Skeletal muscle satellite cell (primary cell): ENCODE results near the gene NPPC.

Experiments used
- H3K27me3 ChIP-seq: 2 replicates; pipeline ENCODE4 v1.7.0; 2013; ENCODE audit warnings: low read length; ENCODE audit not compliant: control insufficient read depth, insufficient read depth
- H3K36me3 ChIP-seq: 2 replicates; pipeline ENCODE4 v1.7.0; 2013; ENCODE audit warnings: mild to moderate bottlenecking, control low read depth, low read length; ENCODE audit not compliant: insufficient read depth
- H3K4me1 ChIP-seq: 2 replicates; pipeline ENCODE4 v1.7.0; 2013; ENCODE audit warnings: low read length; ENCODE audit not compliant: control insufficient read depth, insufficient read depth
- H3K4me2 ChIP-seq: 2 replicates; pipeline ENCODE4 v1.7.0; 2013; ENCODE audit warnings: mild to moderate bottlenecking, low read length
- H3K4me3 ChIP-seq: 2 replicates; pipeline ENCODE4 v1.7.0; 2013; ENCODE audit warnings: low read length
- H3K9ac ChIP-seq: 2 replicates; pipeline ENCODE4 v1.7.0; 2013; ENCODE audit warnings: mild to moderate bottlenecking, low read depth, low read length, moderate library complexity
- H3K9me3 ChIP-seq: replicated peaks from 2 replicates; pipeline ENCODE4 v1.7.0; 2013; ENCODE audit warnings: mild to moderate bottlenecking, control low read depth, low read length

Gene NPPC

GRCh38 chr2:231934441-231935206 lies 8.4 kb upstream of the NPPC start:
- Histone ChIP-seq H3K9ac (no peak overlapping the region), H3K27me3 (peaks cover 58% of the 10 kb centered on the region), H3K9me3 (peaks cover 2% of the 10 kb centered on the region), H3K36me3 (no peaks in the 10 kb centered on the region), H3K4me1 (peaks cover 4% of the 10 kb centered on the region), H3K4me2 (peak overlapping the region; percentile 8), H3K4me3 (no peak overlapping the region)

DNA sequence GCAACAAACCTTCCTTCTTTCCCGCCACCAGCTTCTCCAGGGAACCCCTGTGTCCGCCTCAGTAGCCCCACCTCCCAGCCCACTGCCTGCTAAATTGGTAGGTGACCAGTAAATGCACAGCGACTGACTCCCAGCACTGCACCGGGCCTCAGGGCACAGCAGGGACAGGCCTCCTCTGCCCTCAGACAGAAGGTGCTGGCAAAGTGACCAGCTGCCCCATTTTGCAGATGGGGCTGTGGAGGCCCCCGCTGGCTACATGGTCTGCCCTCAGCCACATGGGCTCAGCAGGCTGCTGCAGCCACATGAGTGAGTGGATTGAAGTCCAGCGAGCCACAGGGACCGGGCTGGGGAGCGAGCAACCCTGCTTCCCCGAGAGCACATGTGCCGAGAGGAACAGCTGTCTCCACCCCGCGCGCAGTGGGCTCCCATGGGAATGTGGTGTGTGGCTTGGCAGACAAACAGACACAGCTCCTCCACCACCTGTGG lies 7.8 kb upstream of the NPPC start:
- peaks cover 4% of the 10 kb centered on the region for H3K4me1 ChIP-seq
- H3K9ac ChIP-seq: no peak overlapping the region
- H3K36me3 ChIP-seq: no peaks in the 10 kb centered on the region
- H3K4me3 ChIP-seq: no peak overlapping the region
- H3K27me3 ChIP-seq: peaks cover 65% of the 10 kb centered on the region
- peak overlapping the region; percentile 8 for H3K4me2 ChIP-seq
- H3K9me3 ChIP-seq: peaks cover 2% of the 10 kb centered on the region

- no peaks in the 10 kb centered on the region for H3K36me3 ChIP-seq
- H3K9me3 ChIP-seq: peaks cover 2% of the 10 kb centered on the region
- peaks cover 4% of the 10 kb centered on the region for H3K4me1 ChIP-seq
- peaks cover 65% of the 10 kb centered on the region for H3K27me3 ChIP-seq
- H3K9ac ChIP-seq: no peak overlapping the region
- H3K4me2 ChIP-seq: no peak overlapping the region
- no peak overlapping the region for H3K4me3 ChIP-seq
These were observed 7.1 kb upstream of the NPPC start for GRCh38 chr2:231932985-231933915.

GRCh38 chr2:231932711-231932970 lies 6.4 kb upstream of the NPPC start:
- Histone ChIP-seq H3K27me3 (peaks cover 71% of the 10 kb centered on the region), H3K9me3 (peaks cover 2% of the 10 kb centered on the region), H3K36me3 (no peaks in the 10 kb centered on the region), H3K4me2 (no peak overlapping the region), H3K4me1 (peaks cover 4% of the 10 kb centered on the region), H3K4me3 (no peak overlapping the region), H3K9ac (no peak overlapping the region)

DNA sequence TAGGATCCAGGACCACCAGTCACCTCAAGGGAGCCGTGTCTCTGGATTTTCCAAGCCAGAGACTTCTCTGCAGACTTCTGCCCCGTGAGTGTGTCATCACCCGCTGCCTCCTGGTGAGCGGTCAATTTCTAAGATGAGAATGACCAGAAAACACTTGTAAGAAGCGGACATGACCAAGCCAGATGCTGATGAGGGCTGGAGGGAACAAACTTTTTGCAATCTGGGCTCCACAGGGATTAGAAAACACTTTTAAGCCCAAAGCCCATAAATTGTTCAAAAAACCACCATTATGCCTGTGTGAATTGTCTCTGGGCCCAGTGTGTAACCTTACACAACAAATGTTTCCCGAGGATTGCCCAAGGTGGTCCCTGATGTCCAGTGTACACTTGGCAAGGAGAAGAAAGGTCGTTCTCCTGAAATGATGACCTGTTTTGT lies 5.3 kb upstream of the NPPC start:
- peaks cover 2% of the 10 kb centered on the region for H3K9me3 ChIP-seq
- H3K36me3 ChIP-seq: no peaks in the 10 kb centered on the region
- H3K9ac ChIP-seq: no peak overlapping the region
- H3K4me3 ChIP-seq: no peak overlapping the region
- H3K4me2 ChIP-seq: no peak overlapping the region
- H3K4me1 ChIP-seq: peaks cover 9% of the 10 kb centered on the region
- peaks cover 80% of the 10 kb centered on the region for H3K27me3 ChIP-seq

DNA sequence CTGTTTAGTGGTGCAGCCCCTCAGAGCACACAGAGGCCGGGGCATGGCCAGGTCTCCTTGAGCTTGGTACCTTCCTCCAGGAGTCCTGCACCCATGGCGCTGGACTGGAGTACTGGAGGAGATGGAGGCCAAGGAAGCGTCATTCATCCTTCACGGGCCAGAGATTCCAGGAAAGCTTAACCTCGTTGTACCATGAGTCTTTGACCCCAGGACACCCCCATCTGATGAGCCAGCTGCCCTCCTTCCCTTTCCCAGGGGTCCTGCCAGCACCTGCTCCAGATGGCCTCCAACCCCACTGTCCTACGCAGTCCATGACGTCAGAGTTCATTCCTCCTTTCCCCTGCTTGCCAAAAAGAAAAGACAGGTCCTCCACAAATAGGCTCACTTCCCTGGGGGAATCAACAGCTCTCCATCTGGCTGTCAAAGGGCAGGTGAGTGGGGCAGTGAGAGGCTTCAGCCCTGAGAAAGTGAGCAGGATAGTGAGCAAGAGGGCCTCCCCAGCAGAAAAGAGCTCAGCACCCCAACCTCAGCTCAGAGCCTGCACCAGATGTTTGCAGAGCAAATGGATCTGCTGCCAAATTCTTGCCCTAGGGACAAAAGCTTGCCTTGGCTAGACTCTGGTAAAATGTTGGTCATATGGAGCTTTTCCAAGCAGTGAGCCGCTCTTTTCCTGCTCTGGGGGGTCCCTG lies 4.5 kb upstream of the NPPC start:
- H3K36me3 ChIP-seq: no peaks in the 10 kb centered on the region
- peaks cover 83% of the 10 kb centered on the region for H3K27me3 ChIP-seq
- no peak overlapping the region for H3K4me2 ChIP-seq
- H3K9ac ChIP-seq: no peak overlapping the region
- peaks cover 16% of the 10 kb centered on the region for H3K4me1 ChIP-seq
- peaks cover 2% of the 10 kb centered on the region for H3K9me3 ChIP-seq
- H3K4me3 ChIP-seq: no peak overlapping the region

- Histone ChIP-seq H3K27me3 (peaks cover 84% of the 10 kb centered on the region), H3K4me2 (no peak overlapping the region), H3K4me1 (peaks cover 21% of the 10 kb centered on the region), H3K4me3 (no peak overlapping the region), H3K9ac (no peak overlapping the region), H3K9me3 (peaks cover 2% of the 10 kb centered on the region), H3K36me3 (no peaks in the 10 kb centered on the region)
These were observed 3.9 kb upstream of the NPPC start for GRCh38 chr2:231929961-231930592.

GRCh38 chr2:231928901-231929725 lies 2.9 kb upstream of the NPPC start:
- Histone ChIP-seq H3K36me3 (no peaks in the 10 kb centered on the region), H3K4me2 (no peak overlapping the region), H3K4me3 (no peak overlapping the region), H3K9ac (no peak overlapping the region), H3K9me3 (peaks cover 2% of the 10 kb centered on the region), H3K27me3 (peaks cover 88% of the 10 kb centered on the region), H3K4me1 (peaks cover 21% of the 10 kb centered on the region)

- Histone ChIP-seq H3K9ac (no peak overlapping the region), H3K4me3 (no peak overlapping the region), H3K4me2 (no peak overlapping the region), H3K27me3 (peaks cover 89% of the 10 kb centered on the region), H3K4me1 (peaks cover 20% of the 10 kb centered on the region), H3K9me3 (peaks cover 2% of the 10 kb centered on the region), H3K36me3 (no peaks in the 10 kb centered on the region)
These were observed 2.3 kb upstream of the NPPC start for GRCh38 chr2:231928481-231928880.

GRCh38 chr2:231927566-231927890 lies 1.3 kb upstream of the NPPC start:
- Histone ChIP-seq H3K27me3 (peaks cover 95% of the 10 kb centered on the region), H3K36me3 (no peaks in the 10 kb centered on the region), H3K4me3 (no peak overlapping the region), H3K9me3 (peaks cover 2% of the 10 kb centered on the region), H3K9ac (no peak overlapping the region), H3K4me2 (no peak overlapping the region), H3K4me1 (peaks cover 20% of the 10 kb centered on the region)
